ENCODE results near the gene LARGE1.

LARGE1 gene

DNA sequence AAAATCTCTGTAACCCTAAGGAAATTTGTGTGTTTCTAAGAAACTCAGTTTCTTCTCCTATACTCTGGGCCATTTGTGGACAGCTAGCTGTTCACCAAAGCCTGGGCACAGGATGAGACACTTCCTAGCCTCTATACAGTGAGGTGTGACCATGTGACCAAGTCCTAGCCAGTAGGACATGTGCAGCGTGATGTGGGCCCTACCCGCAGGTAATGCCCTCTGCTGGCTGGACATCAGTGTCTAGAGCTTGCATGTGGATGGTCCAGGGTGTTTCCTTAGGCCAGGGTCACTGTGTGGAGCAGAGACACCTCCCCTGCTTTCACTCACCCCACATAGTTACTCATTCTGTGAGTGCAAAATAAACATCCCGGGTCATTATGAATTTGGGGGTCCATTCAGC lies 100.5 kb downstream of the LARGE1 start:
- no peak for DNase-seq (ENCODE audit: low read depth)

- no peak for DNase-seq (ENCODE audit: low read depth)
Measured at GRCh38 chr22:33817512-33818127, 102.7 kb downstream of the LARGE1 start.

- DNase-seq (ENCODE audit: low read depth), result no peak
Measured at GRCh38 chr22:33812360-33812977, 107.8 kb downstream of the LARGE1 start.

GRCh38 chr22:33811686-33812085 lies 108.6 kb downstream of the LARGE1 start:
- DNase-seq (ENCODE audit: low read depth), result no peak

- no peak for DNase-seq (ENCODE audit: low read depth)
Measured at GRCh38 chr22:33811208-33811607, 109.1 kb downstream of the LARGE1 start.

DNA sequence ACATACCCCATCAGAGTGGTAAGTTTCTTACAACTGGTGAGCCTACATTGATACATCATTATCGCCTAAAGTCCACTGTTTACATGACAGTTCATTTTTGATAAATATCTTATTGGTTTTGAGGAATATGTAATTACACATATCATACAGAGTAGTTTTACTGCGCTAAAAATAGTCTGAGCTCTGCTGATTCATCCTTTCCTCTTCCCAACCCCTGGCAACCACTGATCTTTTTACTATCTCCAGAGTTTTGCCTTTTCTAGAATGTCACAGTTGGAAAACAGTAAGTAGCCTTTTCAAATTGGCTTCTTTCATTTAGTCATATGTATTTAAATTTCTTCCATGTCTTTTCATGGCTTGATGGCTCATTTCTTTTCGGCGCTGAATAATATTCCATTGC lies 112.8 kb downstream of the LARGE1 start:
- no peak for DNase-seq (ENCODE audit: low read depth)

GRCh38 chr22:33806191-33806590 lies 114.1 kb downstream of the LARGE1 start:
- no peak for DNase-seq (ENCODE audit: low read depth)

DNA sequence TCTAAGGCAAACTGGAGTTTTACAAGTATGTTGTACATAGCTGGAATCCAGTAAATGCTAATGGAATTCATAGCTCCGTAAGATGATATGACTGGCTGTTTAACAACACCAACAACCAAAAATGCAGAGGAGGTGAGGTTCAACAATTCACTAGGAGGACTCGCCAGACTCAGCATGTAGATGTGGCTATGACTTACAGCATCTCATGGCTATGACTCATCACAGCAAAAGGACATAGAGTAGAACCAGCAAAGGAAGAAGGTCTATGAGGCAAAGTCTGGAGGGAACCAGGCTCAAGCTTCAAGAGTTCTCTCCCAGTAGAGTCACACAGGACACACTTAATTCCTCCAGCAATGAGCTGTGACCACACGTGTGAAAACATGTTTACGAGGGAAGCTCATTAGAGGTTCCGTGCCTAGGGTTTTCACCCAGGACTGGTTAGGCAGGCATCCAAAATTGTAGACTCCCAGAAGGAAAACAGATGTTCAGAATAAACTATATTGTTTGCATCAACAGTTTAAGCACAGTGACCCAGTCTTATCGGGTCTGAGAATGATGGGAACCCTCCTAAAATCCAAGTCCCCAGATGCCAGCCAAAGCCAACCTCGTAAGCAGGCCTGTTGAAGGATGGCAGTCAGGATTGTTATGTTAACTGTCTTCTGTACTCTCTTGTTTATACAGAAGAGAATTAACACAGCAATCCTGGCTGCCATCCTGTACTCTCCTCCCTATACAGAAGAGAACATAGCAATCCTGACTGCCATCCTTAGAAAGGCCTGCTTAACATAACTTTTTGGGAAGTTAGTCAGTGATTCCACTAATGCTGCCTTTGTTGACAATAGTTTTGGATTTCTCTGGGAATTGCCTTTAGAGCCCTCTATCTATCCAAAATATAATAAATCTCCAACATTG lies 116.6 kb downstream of the LARGE1 start:
- no peak for DNase-seq (ENCODE audit: low read depth)

GRCh38 chr22:33798401-33798800 lies 121.9 kb downstream of the LARGE1 start:
- no peak for DNase-seq (ENCODE audit: low read depth)

GRCh38 chr22:33796494-33796893 lies 123.8 kb downstream of the LARGE1 start:
- no peak for DNase-seq (ENCODE audit: low read depth)

DNA sequence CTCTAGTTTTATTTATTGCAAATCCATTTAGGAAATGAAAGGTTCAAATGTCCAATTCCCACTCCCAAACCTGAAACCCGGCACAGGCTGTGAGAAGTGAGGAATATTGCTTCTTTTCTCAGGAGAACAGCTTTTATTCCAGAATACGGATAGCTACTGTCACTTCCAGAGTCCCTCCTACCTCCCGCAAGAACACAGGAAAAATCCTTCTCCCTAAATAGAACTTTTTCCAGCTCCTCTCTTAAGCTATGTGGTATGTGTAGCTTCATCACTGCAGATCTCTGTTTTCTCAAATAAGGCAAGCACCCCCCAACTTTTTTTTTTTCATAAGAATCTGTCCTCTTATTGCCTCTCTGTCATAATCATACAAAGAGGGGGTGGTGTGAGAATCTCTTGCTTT lies 126.8 kb downstream of the LARGE1 start:
- no peak for DNase-seq (ENCODE audit: low read depth)

DNA sequence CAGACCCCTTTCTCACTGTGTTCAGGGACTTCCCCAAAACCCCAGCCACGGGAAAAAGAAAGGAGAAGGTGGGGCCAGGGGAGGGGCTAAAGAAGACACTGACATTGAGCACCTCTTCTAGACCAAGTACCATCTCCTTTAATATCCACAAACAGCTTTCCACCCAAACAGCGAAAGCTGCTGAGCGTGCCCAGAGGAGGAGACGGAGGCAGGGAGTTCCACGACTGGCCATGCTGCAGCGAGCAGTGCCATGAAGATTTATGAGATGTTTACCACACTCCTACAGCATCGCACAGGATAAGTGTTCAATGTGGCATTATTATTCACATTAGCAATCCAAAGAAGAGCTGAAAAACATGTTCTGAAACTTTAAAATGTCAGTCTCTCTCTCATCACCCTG lies 127.4 kb downstream of the LARGE1 start:
- DNase-seq (ENCODE audit: low read depth), result no peak

- DNase-seq (ENCODE audit: low read depth), result no peak
Measured at GRCh38 chr22:33789690-33790253, 130.5 kb downstream of the LARGE1 start.

- DNase-seq (ENCODE audit: low read depth), result no peak
Measured at GRCh38 chr22:33788927-33789326, 131.3 kb downstream of the LARGE1 start.

DNA sequence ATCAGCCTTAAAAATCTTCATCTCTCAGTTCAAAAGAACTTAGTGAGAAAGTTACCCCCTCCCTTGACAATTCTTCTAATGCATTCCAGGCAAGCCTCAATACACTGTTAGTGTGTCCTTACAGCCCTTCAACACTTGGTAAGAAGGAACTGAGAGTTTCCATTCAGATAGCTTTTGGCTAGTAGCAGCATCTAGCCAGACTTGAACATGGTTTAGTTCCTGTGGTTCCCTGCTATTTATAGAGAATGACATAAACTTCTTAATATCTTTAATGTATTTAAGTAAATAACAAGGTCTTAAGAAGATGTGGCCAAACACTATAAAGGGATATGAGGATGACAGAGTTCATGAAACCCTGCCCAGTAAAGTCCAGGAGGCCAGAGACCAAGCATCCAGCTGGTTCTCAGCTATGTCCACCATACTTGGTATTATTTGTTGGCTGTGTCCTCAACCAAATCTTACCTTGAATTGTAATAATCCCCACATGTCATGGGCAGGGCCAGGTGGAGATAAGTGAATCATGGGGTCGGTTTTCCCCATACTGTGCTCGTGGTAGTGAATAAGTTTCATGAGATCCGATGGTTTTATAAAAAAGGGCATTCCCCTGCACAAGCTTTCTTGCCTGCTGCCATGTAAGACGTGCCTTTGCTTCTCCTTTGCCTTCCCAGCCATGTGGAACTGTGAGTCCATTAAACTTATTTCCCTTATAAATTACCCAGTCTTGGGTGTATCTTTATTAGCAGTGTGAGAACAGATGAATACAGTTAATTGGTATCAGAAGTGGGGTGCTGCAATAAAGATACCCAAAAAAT lies 132.4 kb downstream of the LARGE1 start:
- DNase-seq (ENCODE audit: low read depth), result no peak

- DNase-seq (ENCODE audit: low read depth), result no peak
Measured at GRCh38 chr22:33786149-33786548, 134.1 kb downstream of the LARGE1 start.

DNA sequence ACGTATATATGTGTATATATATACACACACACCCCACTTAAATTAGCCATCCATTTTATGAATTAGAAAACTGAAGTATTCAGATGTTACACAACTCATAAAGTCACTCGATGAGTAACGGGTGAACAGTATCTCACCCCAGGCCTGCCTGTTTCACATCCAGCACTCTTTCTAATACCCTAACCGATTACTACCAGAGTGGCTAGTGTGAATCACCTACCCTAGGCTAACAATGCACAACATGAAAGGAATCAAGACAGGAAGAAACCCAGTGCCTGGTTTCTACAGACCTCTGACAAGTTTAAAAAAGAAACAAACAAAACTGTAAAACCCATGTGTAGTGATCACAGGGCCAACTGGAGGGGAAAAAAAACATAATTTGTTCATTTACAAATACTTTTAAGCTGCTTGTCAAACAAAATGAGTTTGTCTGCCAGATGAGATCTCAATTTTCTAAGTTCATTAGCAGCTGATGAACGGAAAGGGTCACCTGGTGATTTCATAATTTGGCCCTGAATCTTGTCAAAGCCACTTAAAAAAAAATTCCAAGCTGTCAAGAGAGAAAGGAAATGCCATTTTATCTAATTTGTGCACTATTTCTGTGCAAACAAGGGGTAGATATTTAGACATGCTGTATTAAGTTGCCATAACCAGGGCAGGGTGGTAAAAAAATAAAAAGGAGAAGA lies 134.8 kb downstream of the LARGE1 start:
- no peak for DNase-seq (ENCODE audit: low read depth)

GRCh38 chr22:33781411-33781810 lies 138.9 kb downstream of the LARGE1 start:
- DNase-seq (ENCODE audit: low read depth), result no peak

GRCh38 chr22:33780531-33781136 lies 139.6 kb downstream of the LARGE1 start:
- DNase-seq (ENCODE audit: low read depth), result no peak

GRCh38 chr22:33779243-33779642 lies 141.0 kb downstream of the LARGE1 start:
- DNase-seq (ENCODE audit: low read depth), result no peak

- no peak for DNase-seq (ENCODE audit: low read depth)
Measured at GRCh38 chr22:33776491-33776890, 143.8 kb downstream of the LARGE1 start.
